Body of pancreas (tissue), 4 donors: ENCODE results near the gene BCR. TPM values are rescaled to one million over a fixed set of nuclear protein-coding genes. Genes with fewer than 3 reads are reported as not detected.
A peak's percentile ranks its signal among the peaks of the same experiment; 100 is the strongest.

ENCODE experiments used
- ATAC-seq: fragments of 150-250 bp; one replicate; pipeline ENCODE4 v1.9.1; 2016
- DNase-seq, 4 donors: peaks; one replicate each; pipeline ENCODE4 v3.0.0-alpha.2; 2019
- H3K27ac ChIP-seq, 4 donors: fragments of 200-600 bp; sonication (generic); 1 replicate in 3 of 4; 2 replicates in 1 of 4; pipeline versions ENCODE4 v1.5.1 to v1.6.1; 2016 to 2019; ENCODE audit warnings: mild to moderate bottlenecking in 1 of 4, mixed read lengths in 1 of 4, moderate library complexity in 1 of 4
- H3K27me3 ChIP-seq, 2 donors: fragments of 200-600 bp; sonication (generic); one replicate each; pipeline ENCODE4 v1.6.0; 2016; ENCODE audit warnings: mild to moderate bottlenecking in 1 of 2
- H3K36me3 ChIP-seq, 2 donors: fragments of 200-600 bp; sonication (generic); replicated peaks in 1 of 2; 2 replicates each; pipeline ENCODE4 v1.5.1; 2016; ENCODE audit warnings: low read depth in 2 of 2; ENCODE audit not compliant: insufficient read depth in 1 of 2
- H3K4me1 ChIP-seq: fragments of 200-600 bp; sonication (generic); one replicate; pipeline ENCODE4 v1.6.0; 2016
- H3K4me3 ChIP-seq, 2 donors: fragments of 200-600 bp; sonication (generic); 1 replicate in 1 of 2; 2 replicates in 1 of 2; pipeline ENCODE4 v1.5.1; 2016 to 2019
- H3K9me3 ChIP-seq, 3 donors: fragments of 200-600 bp; sonication (generic); 1 replicate in 2 of 3; 2 replicates in 1 of 3; pipeline ENCODE4 v1.5.1; 2016
- CTCF ChIP-seq, 7 experiments: fragments of 450-650 bp in 4 of 7; fragments of 200-600 bp in 3 of 7; sonication (generic) in 3 of 7; IDR thresholded peaks; one replicate each; pipeline ENCODE4 v1.5.1; 2016 to 2019; ENCODE audit warnings: antibody characterized with exemption in 7 of 7
- POLR2A ChIP-seq, 3 donors: fragments of 450-650 bp; IDR thresholded peaks; one replicate each; pipeline ENCODE4 v1.6.1; 2016; ENCODE audit warnings: antibody characterized with exemption in 3 of 3, mild to moderate bottlenecking in 2 of 3
- WGBS, 2 donors: methylation state at CpG; one replicate each; pipeline ENCODE4 v1.1.5; 2017; 5-methylcytosine and 5-hydroxymethylcytosine counted together
- intact Hi-C: fragments of 100-400 bp; cut with DNase I; formaldehyde crosslinking; loops from one replicate; pipeline ENCODE4 v1.15.1; 2023
- total RNA-seq, 2 donors: library from RNA; depleted of rRNA; stranded (reverse); fragments of >200 nt; gene quantifications; one replicate each; pipeline ENCODE4 v1.1.0, GENCODE V29; 2016

Gene BCR
- total RNA-seq, 2 donors from 2014 or later: 28.3 to 71.2 TPM

DNA sequence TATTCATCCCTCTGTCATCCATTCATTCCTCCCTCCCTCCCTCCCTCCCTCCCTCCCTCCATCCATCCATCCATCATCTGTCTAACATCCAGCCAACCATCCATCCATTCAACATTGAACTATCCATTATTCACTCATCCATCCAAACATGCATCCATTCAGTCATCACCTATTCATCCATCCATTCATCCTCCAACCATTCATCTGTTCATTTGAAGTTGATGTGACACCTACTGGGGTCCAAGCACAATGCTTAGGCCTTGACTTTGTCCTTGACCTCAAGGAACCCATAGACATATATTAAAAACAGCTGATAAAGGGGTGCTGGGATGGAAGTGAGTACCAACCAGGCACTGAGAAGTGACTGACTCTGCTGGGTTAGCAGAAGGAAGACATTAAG is 26.6 kb downstream of the BCR start:
- no peak for TF ChIP-seq POLR2A (IDR thresholded peaks at IDR 0.05)
- TF ChIP-seq CTCF (IDR thresholded peaks at IDR 0.05): no peak
- H3K4me1 ChIP-seq: peaks cover 23% of the 10 kb centered on the region
- ATAC-seq (no peak), DNase-seq (no peak)
- no peak overlapping the region for H3K27ac ChIP-seq
- intact Hi-C loops: no loop called here
- H3K36me3 ChIP-seq: no peaks in the 10 kb centered on the region
- no peaks in the 10 kb centered on the region for H3K9me3 ChIP-seq
- no peaks in the 10 kb centered on the region for H3K27me3 ChIP-seq
- H3K4me3 ChIP-seq: no peak overlapping the region

- ATAC-seq (no peak), DNase-seq (peak in 2 of 4 donors; percentile 17 to 33)
- H3K27ac ChIP-seq: no peak overlapping the region
- WGBS, 2 donors: 91 to 98% methylated on average over 8 to 11 of the region's 11 CpGs
- intact Hi-C loops: no loop called here
- H3K4me3 ChIP-seq: no peak overlapping the region
- TF ChIP-seq POLR2A (IDR thresholded peaks at IDR 0.05) (no peak), CTCF (IDR thresholded peaks at IDR 0.05) (no peak)
- no peaks in the 10 kb centered on the region for H3K27me3 ChIP-seq
- H3K36me3 ChIP-seq: no peaks in the 10 kb centered on the region
- H3K9me3 ChIP-seq: no peaks in the 10 kb centered on the region
- peaks cover 29% of the 10 kb centered on the region for H3K4me1 ChIP-seq
Observed at GRCh38 chr22:23207729-23208393, 27.6 kb downstream of the BCR start.

DNA sequence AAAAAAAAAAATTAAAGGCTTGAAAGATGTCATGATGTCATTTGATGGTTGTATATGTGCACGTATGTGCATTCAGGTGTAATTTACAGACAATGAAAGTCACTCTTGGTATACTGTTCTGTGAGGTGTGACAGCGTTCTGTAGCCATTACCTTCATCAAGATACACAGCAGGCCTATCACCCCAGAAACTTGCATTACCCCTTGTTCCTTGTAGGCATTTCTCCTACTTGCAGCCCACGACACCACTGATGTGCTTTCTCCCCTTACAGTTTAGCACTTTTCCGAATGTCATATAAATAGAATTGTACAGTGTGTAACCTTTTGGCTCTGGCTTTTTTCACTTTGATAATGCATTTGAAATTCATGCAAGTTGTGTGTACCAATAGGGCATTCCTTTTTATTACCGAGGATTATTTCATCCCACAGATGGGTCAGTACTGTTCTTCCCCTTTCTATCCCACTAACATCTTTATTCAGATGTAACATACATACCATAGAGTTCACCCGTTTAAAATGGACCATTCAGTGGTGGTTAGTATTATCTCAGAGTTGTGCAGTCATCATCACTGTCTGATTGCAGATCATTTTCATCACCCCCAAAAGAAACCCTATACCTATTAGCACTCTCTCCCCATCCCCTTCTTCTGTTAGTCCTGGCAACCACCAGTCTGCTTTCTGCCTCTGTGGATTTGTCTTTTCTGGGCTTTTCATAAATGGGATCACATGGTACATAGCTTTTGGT is 30.3 kb downstream of the BCR start:
- Histone ChIP-seq H3K27ac (no peak overlapping the region), H3K9me3 (no peaks in the 10 kb centered on the region), H3K4me1 (peaks cover 33% of the 10 kb centered on the region), H3K4me3 (no peak overlapping the region), H3K27me3 (no peaks in the 10 kb centered on the region), H3K36me3 (no peaks in the 10 kb centered on the region)
- 85 to 87% methylated on average over 6 of the region's 6 CpGs for WGBS, 2 donors
- no peak for TF ChIP-seq POLR2A (IDR thresholded peaks at IDR 0.05)
- no peak for TF ChIP-seq CTCF (IDR thresholded peaks at IDR 0.05)
- no peak for ATAC-seq
- DNase-seq: no peak
- intact Hi-C loops: no loop called here

DNA sequence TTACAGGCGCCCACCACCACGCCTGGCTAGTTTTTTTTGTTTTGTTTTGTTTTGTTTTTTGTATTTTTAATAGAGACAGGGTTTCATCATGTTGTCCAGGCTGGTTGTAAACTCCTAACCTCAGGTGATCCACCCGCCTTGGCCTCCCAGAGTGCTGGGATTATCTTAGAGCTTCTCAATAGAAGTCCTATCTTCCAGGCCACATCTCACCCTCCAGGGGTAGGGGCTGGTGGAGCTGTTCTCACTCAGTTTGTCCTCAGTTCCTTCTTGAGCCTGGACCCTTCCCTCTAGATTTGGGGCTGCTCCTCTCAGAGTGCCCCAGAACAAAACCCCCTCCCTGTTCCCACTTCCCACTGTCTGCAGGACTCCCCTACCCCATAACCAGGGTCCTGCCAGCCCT is 31.3 kb downstream of the BCR start:
- no peaks in the 10 kb centered on the region for H3K36me3 ChIP-seq
- peaks cover 38% of the 10 kb centered on the region for H3K4me1 ChIP-seq
- H3K9me3 ChIP-seq: no peaks in the 10 kb centered on the region
- H3K4me3 ChIP-seq: no peak overlapping the region
- H3K27me3 ChIP-seq: no peaks in the 10 kb centered on the region
- 95 to 100% methylated on average over 3 of the region's 3 CpGs for WGBS, 2 donors
- ATAC-seq (no peak), DNase-seq (no peak)
- intact Hi-C loops: no loop called here
- no peak overlapping the region for H3K27ac ChIP-seq
- TF ChIP-seq CTCF (IDR thresholded peaks at IDR 0.05) (no peak), POLR2A (IDR thresholded peaks at IDR 0.05) (no peak)
